T-cell (primary cell): ENCODE data around the gene DNM3. TPM values are rescaled to one million over a fixed set of nuclear protein-coding genes. Genes with fewer than 3 reads are reported as not detected.

ENCODE experiments used
- ATAC-seq, 4 experiments: fragments of 200-7000 bp in 3 of 4; fragments of 150-1000 bp in 1 of 4; cut with Tn5 transposase; replicated peaks in 1 of 4; 1 replicate in 3 of 4; 2 replicates in 1 of 4; pipeline ENCODE4 v1.10.0; 2021; ENCODE audit warnings: moderate library complexity in 3 of 4, mild to moderate bottlenecking in 2 of 4, moderate number of reproducible peaks in 1 of 4
- CTCF ChIA-PET, 2 donors: fragments of 300-600 bp; sonication (Branson Sonifier 250); formaldehyde crosslinking; loops; one replicate each; lab custom pipeline; 2022; ENCODE audit warnings: antibody characterized with exemption in 2 of 2; lab: Charles Lee
- POLR2A ChIA-PET, 2 donors: fragments of 300-600 bp; sonication (Branson Sonifier 250); formaldehyde crosslinking; loops; one replicate each; lab custom pipeline; 2022; ENCODE audit warnings: antibody characterized with exemption in 2 of 2; lab: Charles Lee
- DNase-seq, 35 experiments: peaks; one replicate each; pipeline versions ENCODE4 v3.0.0 to v3.0.0-alpha.2; 2013 to 2023
- H3K27ac ChIP-seq: one replicate; pipeline ENCODE4 v1.5.1; 2013; ENCODE audit warnings: low read length
- H3K27me3 ChIP-seq, 2 experiments: replicated peaks in 1 of 2; 1 replicate in 1 of 2; 2 replicates in 1 of 2; pipeline versions ENCODE4 v1.6.1 to v1.7.0; 2013; ENCODE audit warnings: low read length in 1 of 2, mixed read lengths in 1 of 2; ENCODE audit not compliant: control insufficient read depth in 2 of 2, insufficient read depth in 2 of 2; ENCODE audit errors: extremely low read depth in 1 of 2
- H3K36me3 ChIP-seq, 2 donors: 1 replicate in 1 of 2; 2 replicates in 1 of 2; pipeline versions ENCODE4 v1.6.1 to v1.7.0; 2013; ENCODE audit warnings: low read length in 1 of 2; ENCODE audit not compliant: control insufficient read depth in 2 of 2, insufficient read depth in 1 of 2; ENCODE audit errors: extremely low read depth in 1 of 2
- H3K4me1 ChIP-seq, 2 experiments: 1 replicate in 1 of 2; 2 replicates in 1 of 2; pipeline versions ENCODE4 v1.6.1 to v1.7.0; 2013; ENCODE audit warnings: low read length in 2 of 2, mixed read lengths in 1 of 2; ENCODE audit not compliant: insufficient read depth in 2 of 2, control insufficient read depth in 1 of 2; ENCODE audit errors: extremely low read depth in 1 of 2
- H3K4me3 ChIP-seq, 2 donors: 1 replicate in 1 of 2; 2 replicates in 1 of 2; pipeline versions ENCODE4 v1.5.1 to v1.7.0; 2013; ENCODE audit warnings: mild to moderate bottlenecking in 2 of 2, low read length in 1 of 2, moderate library complexity in 1 of 2; ENCODE audit not compliant: control insufficient read depth in 1 of 2; ENCODE audit errors: extremely low read depth in 1 of 2
- H3K9me3 ChIP-seq: 2 replicates; pipeline ENCODE4 v1.7.0; 2013
- H3K27ac Mint-ChIP-seq, 2 donors: one replicate each; pipeline ENCODE4 v1.8.0; 2020 to 2021; ENCODE audit warnings: mild to moderate bottlenecking in 2 of 2, mixed read lengths in 2 of 2
- H3K27me3 Mint-ChIP-seq, 2 donors: one replicate each; pipeline ENCODE4 v1.8.0; 2021 to 2022; ENCODE audit warnings: mixed read lengths in 2 of 2
- H3K36me3 Mint-ChIP-seq: one replicate; pipeline ENCODE4 v1.8.0; 2021; ENCODE audit warnings: mixed read lengths
- H3K4me1 Mint-ChIP-seq, 3 donors: one replicate each; pipeline ENCODE4 v1.8.0; 2020 to 2022; ENCODE audit warnings: mixed read lengths in 3 of 3, mild to moderate bottlenecking in 1 of 3
- H3K4me3 Mint-ChIP-seq, 3 donors: one replicate each; pipeline ENCODE4 v1.8.0; 2020 to 2022; ENCODE audit warnings: mild to moderate bottlenecking in 3 of 3, mixed read lengths in 3 of 3, moderate library complexity in 3 of 3
- H3K9me3 Mint-ChIP-seq, 3 donors: one replicate each; pipeline ENCODE4 v1.8.0; 2020 to 2022; ENCODE audit warnings: mixed read lengths in 3 of 3
- WGBS: methylation state at CpG from one replicate; pipeline ENCODE4 v1.1.5; 2013; ENCODE audit warnings: missing lambda C conversion rate; ENCODE audit not compliant: insufficient coverage; 5-methylcytosine and 5-hydroxymethylcytosine counted together
- total RNA-seq, 35 experiments: library from RNA in 6 of 35; stranded (reverse) in 6 of 35; fragments of 120-200 nt in 1 of 35; gene quantifications; one replicate each; pipeline versions ENCODE4 v1.2.1 to v1.2.4 and lab custom pipeline; 2013 to 2026

DNM3 gene
- total RNA-seq, 5 donors from 2014 or later (not counting 1 experiment from before 2014, with no cell fraction given) = 2.0 to 2.8 (median 2.4) TPM

DNA sequence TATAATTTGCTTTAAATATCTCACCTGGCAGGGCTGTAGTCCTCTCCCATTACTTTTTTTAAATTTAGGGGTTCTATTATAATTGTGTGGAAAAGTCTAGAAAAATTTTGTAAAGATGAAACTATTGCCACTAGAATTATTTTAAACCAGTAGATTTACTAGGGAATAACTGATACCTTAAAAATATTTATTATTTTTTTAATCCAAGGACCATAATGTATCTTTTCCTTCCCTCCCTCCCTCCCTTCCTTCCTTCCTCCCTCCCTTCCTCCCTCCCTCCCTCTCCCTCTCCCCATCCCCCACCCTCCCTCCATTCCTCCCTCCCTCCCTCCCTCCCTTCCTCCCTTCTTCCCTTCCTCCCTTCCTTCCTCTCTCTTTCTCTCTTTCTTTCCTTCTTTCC is 90.5 kb downstream of the DNM3 start:
- CTCF ChIA-PET = no interaction called here

DNA sequence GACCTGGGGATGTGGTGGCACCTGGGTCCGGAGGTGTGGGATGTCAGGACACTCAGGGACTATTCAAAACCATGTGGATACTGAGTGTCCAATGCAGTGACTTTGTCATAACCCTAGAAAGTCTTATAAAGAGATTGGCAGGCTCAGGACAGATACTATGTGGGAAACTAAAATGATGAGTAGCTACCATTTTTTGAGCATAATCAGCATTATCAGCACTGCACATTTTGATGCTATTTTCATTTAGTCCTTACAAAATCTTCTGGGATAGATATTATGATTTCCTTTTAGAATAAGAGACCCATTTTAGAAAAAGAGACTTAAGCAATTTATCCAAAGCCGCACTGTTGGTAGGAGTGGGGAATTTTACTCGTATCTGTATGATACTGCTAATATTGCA is 93.4 kb downstream of the DNM3 start:
- no peaks in the 10 kb centered on the region for H3K4me1 Mint-ChIP-seq
- H3K4me1 ChIP-seq = no peaks in the 10 kb centered on the region
- POLR2A ChIA-PET = interaction anchor here in 1 of 2 donors (0.5 kb wide), 1 partner anchor 133 kb away, joined by 3 read pairs; no protein-coding TSS in a partner anchor
- H3K4me3 Mint-ChIP-seq = no peak overlapping the region
- H3K27me3 ChIP-seq = peaks cover 0 to 11% of the 10 kb centered on the region in 2 experiments
- H3K36me3 Mint-ChIP-seq = no peaks in the 10 kb centered on the region
- no peak overlapping the region for H3K27ac ChIP-seq
- DNase-seq (no peak), ATAC-seq (no peak)
- no peaks in the 10 kb centered on the region for H3K9me3 Mint-ChIP-seq
- no peaks in the 10 kb centered on the region for H3K36me3 ChIP-seq
- no peak overlapping the region for H3K4me3 ChIP-seq
- no CpG with 5 or more reads among the region's 3 CpGs for WGBS
- H3K9me3 ChIP-seq = no peaks in the 10 kb centered on the region
- H3K27ac Mint-ChIP-seq = no peak overlapping the region
- peaks cover 3 to 9% of the 10 kb centered on the region in 2 donors for H3K27me3 Mint-ChIP-seq
- CTCF ChIA-PET = no interaction called here

More for the DNA sequence above, 90.5 kb downstream of the DNM3 start:
- H3K9me3 Mint-ChIP-seq = no peaks in the 10 kb centered on the region
- H3K4me3 ChIP-seq = no peak overlapping the region
- H3K4me3 Mint-ChIP-seq = no peak overlapping the region
- POLR2A ChIA-PET = no interaction called here
- peaks cover 0 to 22% of the 10 kb centered on the region in 2 experiments for H3K27me3 ChIP-seq
- H3K27ac ChIP-seq = no peak overlapping the region
- H3K36me3 ChIP-seq = no peaks in the 10 kb centered on the region
- H3K36me3 Mint-ChIP-seq = no peaks in the 10 kb centered on the region
- no peaks in the 10 kb centered on the region for H3K4me1 Mint-ChIP-seq
- no peak overlapping the region for H3K27ac Mint-ChIP-seq
- no peaks in the 10 kb centered on the region for H3K9me3 ChIP-seq
- H3K27me3 Mint-ChIP-seq = peaks cover 3 to 11% of the 10 kb centered on the region in 2 donors
- ATAC-seq (no peak), DNase-seq (no peak)
- no peaks in the 10 kb centered on the region for H3K4me1 ChIP-seq

DNA sequence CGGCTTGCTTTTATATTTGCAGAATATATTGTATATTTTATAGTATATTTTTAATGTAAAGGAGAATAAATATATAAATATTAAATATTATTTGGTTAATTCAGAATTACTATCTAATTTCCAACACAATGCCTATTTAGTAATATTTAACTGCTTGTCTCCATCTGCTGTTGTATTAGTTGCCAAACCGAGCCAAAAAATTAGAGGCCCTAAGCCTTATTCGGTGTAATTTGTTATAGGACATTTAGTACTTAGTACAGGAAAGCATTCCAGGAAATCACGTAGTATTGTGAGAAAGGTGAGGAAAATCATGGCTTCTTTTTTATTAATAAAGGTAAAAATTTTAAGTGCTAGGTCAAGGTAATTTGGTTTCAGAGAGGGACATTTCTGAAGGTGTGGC is 93.8 kb downstream of the DNM3 start:
- Mint-ChIP-seq H3K36me3 (no peaks in the 10 kb centered on the region), H3K4me1 (no peaks in the 10 kb centered on the region), H3K4me3 (no peak overlapping the region), H3K9me3 (no peaks in the 10 kb centered on the region), H3K27ac (no peak overlapping the region), H3K27me3 (peaks cover 3 to 9% of the 10 kb centered on the region in 2 donors)
- H3K4me3 ChIP-seq = no peak overlapping the region
- ATAC-seq = no peak
- H3K27ac ChIP-seq = no peak overlapping the region
- no peaks in the 10 kb centered on the region for H3K36me3 ChIP-seq
- peaks cover 0 to 7% of the 10 kb centered on the region in 2 experiments for H3K27me3 ChIP-seq
- no peaks in the 10 kb centered on the region for H3K4me1 ChIP-seq
- ChIA-PET POLR2A (no interaction called here), CTCF (interaction anchor here in 1 of 2 donors (0.6 kb wide), 1 partner anchor 1281 kb away, joined by 3 read pairs; no protein-coding TSS in a partner anchor)
- 100% methylated on average over 1 of the region's 4 CpGs for WGBS
- no peak for DNase-seq
- no peaks in the 10 kb centered on the region for H3K9me3 ChIP-seq

DNA sequence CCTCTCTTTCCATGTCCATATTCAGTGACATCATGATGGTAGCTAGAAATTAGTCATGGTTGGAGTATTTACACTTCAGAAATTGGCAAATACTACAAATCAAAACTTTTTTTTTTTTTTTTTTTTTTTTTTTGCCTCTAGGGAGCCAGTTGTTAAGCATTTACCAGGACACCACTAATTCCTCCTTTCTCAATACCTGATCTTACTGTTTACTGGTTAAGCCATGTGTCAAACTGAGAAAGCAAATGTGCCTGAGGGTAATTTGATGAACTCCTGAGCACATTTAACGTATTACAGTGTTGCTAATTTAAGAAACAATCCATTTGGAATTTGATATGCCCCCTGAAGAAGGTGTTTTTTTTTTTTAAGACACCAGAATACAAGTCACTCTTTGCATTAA is 94.4 kb downstream of the DNM3 start:
- CTCF ChIA-PET = interaction anchor here in 1 of 2 donors (0.6 kb wide), 1 partner anchor 1280 kb away, joined by 3 read pairs; no protein-coding TSS in a partner anchor
- H3K4me1 Mint-ChIP-seq = no peaks in the 10 kb centered on the region
- H3K9me3 Mint-ChIP-seq = no peaks in the 10 kb centered on the region
- H3K4me1 ChIP-seq = no peaks in the 10 kb centered on the region
- H3K36me3 ChIP-seq = no peaks in the 10 kb centered on the region
- DNase-seq = no peak
- no peak overlapping the region for H3K4me3 Mint-ChIP-seq
- no peak overlapping the region for H3K4me3 ChIP-seq
- H3K27ac ChIP-seq = no peak overlapping the region
- no peak overlapping the region for H3K27ac Mint-ChIP-seq
- POLR2A ChIA-PET = no interaction called here
- no CpG with 5 or more reads among the region's 1 CpG for WGBS
- H3K27me3 ChIP-seq = peaks cover 0 to 3% of the 10 kb centered on the region in 2 experiments
- no peaks in the 10 kb centered on the region for H3K36me3 Mint-ChIP-seq
- H3K9me3 ChIP-seq = no peaks in the 10 kb centered on the region
- no peak for ATAC-seq
- peaks cover 1 to 8% of the 10 kb centered on the region in 2 donors for H3K27me3 Mint-ChIP-seq

DNA sequence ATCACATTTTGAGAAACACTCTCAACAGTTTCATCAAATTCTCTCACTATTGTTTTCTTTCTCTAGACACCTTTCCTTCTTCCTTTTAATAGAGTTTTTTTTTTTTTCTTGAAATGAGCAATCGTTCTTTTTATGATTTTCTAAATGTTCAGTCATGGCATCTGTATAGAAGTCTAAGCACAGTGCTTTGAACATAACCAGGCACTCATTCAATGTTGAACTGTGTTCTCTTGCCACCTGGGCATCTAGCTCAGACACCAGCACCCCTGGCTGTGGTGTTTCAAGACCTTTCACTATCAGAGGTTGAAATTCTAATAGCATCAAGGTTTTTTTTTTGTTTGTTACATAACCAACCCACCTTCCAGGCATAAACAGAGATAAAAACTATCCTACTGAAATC is 96.6 kb downstream of the DNM3 start:
- no peak overlapping the region for H3K4me3 Mint-ChIP-seq
- WGBS = no CpG with 5 or more reads among the region's 1 CpG
- DNase-seq (no peak), ATAC-seq (no peak)
- H3K27ac Mint-ChIP-seq = no peak overlapping the region
- no peaks in the 10 kb centered on the region for H3K36me3 Mint-ChIP-seq
- H3K4me1 Mint-ChIP-seq = no peaks in the 10 kb centered on the region
- POLR2A ChIA-PET = no interaction called here
- peaks cover 0 to 4% (median 0%) of the 10 kb centered on the region in 3 donors for H3K9me3 Mint-ChIP-seq
- CTCF ChIA-PET = no interaction called here
- Histone ChIP-seq H3K4me1 (no peaks in the 10 kb centered on the region), H3K9me3 (no peaks in the 10 kb centered on the region), H3K27me3 (peaks cover 0 to 2% of the 10 kb centered on the region in 2 experiments), H3K27ac (no peak overlapping the region), H3K4me3 (no peak overlapping the region), H3K36me3 (no peaks in the 10 kb centered on the region)
- H3K27me3 Mint-ChIP-seq = peaks cover 0 to 10% of the 10 kb centered on the region in 2 donors

DNA sequence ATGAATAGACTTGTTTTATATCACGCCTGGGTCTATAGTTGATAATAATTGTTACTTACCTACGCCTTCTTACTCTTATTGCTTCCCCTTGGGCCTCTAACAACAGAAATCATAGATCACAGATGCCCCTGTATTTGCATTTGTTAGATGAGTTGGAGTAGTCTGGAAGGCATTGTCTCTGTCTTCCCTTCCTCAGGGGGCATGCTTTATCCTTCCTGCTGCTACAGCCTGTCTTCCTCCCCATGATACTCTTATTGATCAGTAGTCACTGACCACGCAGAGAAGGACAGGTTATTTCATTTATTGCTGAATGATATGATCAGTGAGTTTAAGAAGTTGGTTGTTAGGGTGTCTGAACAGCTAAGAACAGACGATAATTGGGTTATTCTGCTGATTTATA is 98.4 kb downstream of the DNM3 start:
- Mint-ChIP-seq H3K27me3 (peaks cover 0 to 8% of the 10 kb centered on the region in 2 donors), H3K9me3 (peaks cover 0 to 4% (median 0%) of the 10 kb centered on the region in 3 donors), H3K4me3 (no peak overlapping the region), H3K4me1 (no peaks in the 10 kb centered on the region), H3K27ac (no peak overlapping the region), H3K36me3 (no peaks in the 10 kb centered on the region)
- no peak overlapping the region for H3K27ac ChIP-seq
- H3K9me3 ChIP-seq = no peaks in the 10 kb centered on the region
- H3K4me1 ChIP-seq = no peaks in the 10 kb centered on the region
- ChIA-PET POLR2A (no interaction called here), CTCF (no interaction called here)
- no peaks in the 10 kb centered on the region for H3K36me3 ChIP-seq
- whole genome bisulfite sequencing = no CpG with 5 or more reads among the region's 4 CpGs
- ATAC-seq = no peak
- no peak overlapping the region for H3K4me3 ChIP-seq
- H3K27me3 ChIP-seq = peaks cover 0 to 2% of the 10 kb centered on the region in 2 experiments
- no peak for DNase-seq

DNA sequence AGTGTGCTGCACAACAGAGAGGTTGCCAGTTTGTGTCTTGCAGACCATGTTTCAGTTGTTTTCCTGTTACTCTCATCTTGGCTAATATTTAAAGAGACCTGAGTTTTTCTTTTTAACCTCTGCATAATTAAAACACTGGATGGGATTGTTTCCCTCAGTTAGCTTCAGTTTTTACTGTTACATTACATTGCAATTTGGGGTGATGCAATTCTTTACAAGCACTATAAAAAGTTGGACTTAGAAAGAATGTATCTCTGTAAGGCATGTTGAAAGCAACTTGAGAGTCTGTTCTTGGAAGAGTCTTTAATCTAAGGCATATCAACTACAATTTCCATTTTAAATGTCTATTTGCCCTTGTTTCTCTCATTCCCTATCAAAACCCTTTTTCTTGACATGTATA is 99.1 kb downstream of the DNM3 start:
- CTCF ChIA-PET = no interaction called here
- H3K4me3 Mint-ChIP-seq = no peak overlapping the region
- no peaks in the 10 kb centered on the region for H3K9me3 ChIP-seq
- H3K36me3 Mint-ChIP-seq = no peaks in the 10 kb centered on the region
- POLR2A ChIA-PET = no interaction called here
- no peak overlapping the region for H3K4me3 ChIP-seq
- H3K4me1 ChIP-seq = no peaks in the 10 kb centered on the region
- DNase-seq (no peak), ATAC-seq (no peak)
- H3K4me1 Mint-ChIP-seq = no peaks in the 10 kb centered on the region
- peaks cover 0 to 4% (median 0%) of the 10 kb centered on the region in 3 donors for H3K9me3 Mint-ChIP-seq
- H3K27ac ChIP-seq = no peak overlapping the region
- H3K36me3 ChIP-seq = no peaks in the 10 kb centered on the region
- peaks cover 0 to 2% of the 10 kb centered on the region in 2 experiments for H3K27me3 ChIP-seq
- peaks cover 0 to 8% of the 10 kb centered on the region in 2 donors for H3K27me3 Mint-ChIP-seq
- no peak overlapping the region for H3K27ac Mint-ChIP-seq
